ENCODE results near the gene SLC44A5. TPM values are rescaled to one million over a fixed set of nuclear protein-coding genes. Genes with fewer than 3 reads are reported as not detected.
"Not testable (repeated sequence)": the region's sequence is repeated elsewhere in the genome, so short reads cannot be mapped to it uniquely, and the experiment has no call there.

The SLC44A5 gene
- polyA plus RNA-seq, 10 donors: 0.11 to 2.9 (median 0.50) TPM

GRCh38 chr1:75461808-75462325 is 149.0 kb downstream of the SLC44A5 start:
- DNase-seq: no peak

- no peak for DNase-seq
Observed at GRCh38 chr1:75449998-75450397, 160.9 kb downstream of the SLC44A5 start.

GRCh38 chr1:75444220-75444619 is 166.7 kb downstream of the SLC44A5 start:
- no peak for DNase-seq

- no peak for DNase-seq
Observed at GRCh38 chr1:75440274-75440673, 170.6 kb downstream of the SLC44A5 start.

GRCh38 chr1:75438355-75438754 is 172.6 kb downstream of the SLC44A5 start:
- no peak for DNase-seq

- no peak for DNase-seq
Observed at GRCh38 chr1:75431843-75432242, 179.1 kb downstream of the SLC44A5 start.

GRCh38 chr1:75430526-75430925 is 180.4 kb downstream of the SLC44A5 start:
- DNase-seq: no peak

- DNase-seq: no peak
Observed at GRCh38 chr1:75426688-75427087, 184.2 kb downstream of the SLC44A5 start.

GRCh38 chr1:75425001-75425650 is 185.8 kb downstream of the SLC44A5 start:
- DNase-seq: no peak

- DNase-seq: no peak
Observed at GRCh38 chr1:75423616-75424015, 187.3 kb downstream of the SLC44A5 start.

- DNase-seq: no peak
Observed at GRCh38 chr1:75423136-75423535, 187.8 kb downstream of the SLC44A5 start.

- no peak for DNase-seq
Observed at GRCh38 chr1:75421371-75421770, 189.5 kb downstream of the SLC44A5 start.

- DNase-seq: no peak
Observed at GRCh38 chr1:75415187-75415586, 195.7 kb downstream of the SLC44A5 start.

GRCh38 chr1:75412616-75413015 is 198.3 kb downstream of the SLC44A5 start:
- DNase-seq: no peak

GRCh38 chr1:75404681-75405080 is 206.2 kb downstream of the SLC44A5 start:
- DNase-seq: not testable (repeated sequence)

GRCh38 chr1:75403147-75403646 is 207.7 kb downstream of the SLC44A5 start:
- not testable (repeated sequence) for DNase-seq

- no peak for DNase-seq
Observed at GRCh38 chr1:75400716-75401115, 210.2 kb downstream of the SLC44A5 start.

GRCh38 chr1:75396745-75397144 is 214.2 kb downstream of the SLC44A5 start:
- DNase-seq: no peak

- no peak for DNase-seq
Observed at GRCh38 chr1:75396260-75396659, 214.7 kb downstream of the SLC44A5 start.

- DNase-seq: no peak
Observed at GRCh38 chr1:75394386-75395139, 216.4 kb downstream of the SLC44A5 start.

- DNase-seq: no peak
Observed at GRCh38 chr1:75392278-75392677, 218.6 kb downstream of the SLC44A5 start.

- DNase-seq: not testable (repeated sequence)
Observed at GRCh38 chr1:75375476-75376447, 235.2 kb downstream of the SLC44A5 start.
